Left lobe of liver (tissue), 1 donor: ENCODE data around the gene IFNA13. TPM values are rescaled to one million over a fixed set of nuclear protein-coding genes. Genes with fewer than 3 reads are reported as not detected.

Experiments used
- total RNA-seq: library from RNA; stranded (reverse); gene quantifications from one replicate; pipeline ENCODE4 v1.2.1, GENCODE V29; 2021
- donor health status: DM: no; HTN: yes; CAD: no.

Gene IFNA13
- total RNA-seq, 1 donor from 2014 or later: not detected

Other genes with a start within 250 kb of the IFNA13 start
- gene IFNW1, start 226.2 kb downstream of the IFNA13 start, total RNA-seq: not detected
- not detected for gene IFNA21, start 201.4 kb downstream of the IFNA13 start, total RNA-seq
- not detected for gene IFNA4, start 180.5 kb downstream of the IFNA13 start, total RNA-seq
- not detected for gene IFNA7, start 165.9 kb downstream of the IFNA13 start, total RNA-seq
- not detected for gene IFNA10, start 160.9 kb downstream of the IFNA13 start, total RNA-seq
- not detected for gene IFNA16, start 150.7 kb downstream of the IFNA13 start, total RNA-seq
- not detected for gene IFNA17, start 139.8 kb downstream of the IFNA13 start, total RNA-seq
- not detected for gene IFNA14, start 128.1 kb downstream of the IFNA13 start, total RNA-seq
- gene IFNA5, start 62.7 kb downstream of the IFNA13 start, total RNA-seq: not detected
- 6.2 TPM for gene KLHL9, start 32.7 kb downstream of the IFNA13 start, total RNA-seq
- not detected for gene IFNA6, start 17.2 kb downstream of the IFNA13 start, total RNA-seq
- gene IFNA2, start 17.3 kb upstream of the IFNA13 start, total RNA-seq: not detected
- gene IFNA8, start 41.1 kb upstream of the IFNA13 start, total RNA-seq: not detected
- not detected for gene IFNA1, start 72.4 kb upstream of the IFNA13 start, total RNA-seq
- not detected for gene IFNE, start 114.3 kb upstream of the IFNA13 start, total RNA-seq